GM13976 (cell line): Measurements from ENCODE around the gene PLEKHF1.

Source experiments
- DNase-seq: peaks from one replicate; pipeline ENCODE4 v3.0.0; 2012; ENCODE audit warnings: low spot score
- CTCF ChIP-seq: IDR thresholded peaks from 2 replicates; pipeline ENCODE4 v1.5.1; 2012; ENCODE audit warnings: borderline replicate concordance, mild to moderate bottlenecking; ENCODE audit not compliant: insufficient read depth; ENCODE audit errors: extremely low read depth, missing control alignments, control extremely low read depth
- in situ Hi-C: fragments of 300-500 bp; cut with MboI; formaldehyde crosslinking; loops from one replicate; pipeline ENCODE4 v1.12.0; 2022; ENCODE audit warnings: low sequenced_read_pairs, mixed read lengths, inconsistent platforms; ENCODE audit not compliant: unreplicated experiment

The PLEKHF1 gene

GRCh38 chr19:29665215-29665825 lies at the start of gene PLEKHF1:
PLEKHF1 (plus strand) TSS chr19:29665461; CDS start chr19:29673840, 8,379 bp downstream.
- peak; percentile 97 for DNase-seq
- in situ Hi-C loops, result no loop called here
- TF ChIP-seq CTCF, result no peak

- TF ChIP-seq CTCF, result no peak
- in situ Hi-C loops, result loop anchor here (10.0 kb wide), 1 partner anchor 69 kb away; no protein-coding TSS in a partner anchor
- DNase-seq, result no peak
These were observed 49.3 kb upstream of the PLEKHF1 start for GRCh38 chr19:29615891-29616425.

- no peak for TF ChIP-seq CTCF
- in situ Hi-C loops, result loop anchor here (10.0 kb wide), 1 partner anchor 68 kb away; no protein-coding TSS in a partner anchor
- DNase-seq, result no peak
These were observed 48.7 kb upstream of the PLEKHF1 start for GRCh38 chr19:29616541-29616940.

- no peak for TF ChIP-seq CTCF
- DNase-seq, result no peak
- in situ Hi-C loops, result loop anchor here (10.0 kb wide), 1 partner anchor 67 kb away; no protein-coding TSS in a partner anchor
These were observed 47.6 kb upstream of the PLEKHF1 start for GRCh38 chr19:29617366-29618266.

- no peak for TF ChIP-seq CTCF
- no peak for DNase-seq
- in situ Hi-C loops, result loop anchor here (10.0 kb wide), 1 partner anchor 66 kb away; no protein-coding TSS in a partner anchor
These were observed 46.8 kb upstream of the PLEKHF1 start for GRCh38 chr19:29618434-29618833.

- in situ Hi-C loops, result loop anchor here (10.0 kb wide), 1 partner anchor 66 kb away; no protein-coding TSS in a partner anchor
- DNase-seq, result no peak
- no peak for TF ChIP-seq CTCF
These were observed 46.4 kb upstream of the PLEKHF1 start for GRCh38 chr19:29618871-29619270.
